Panc1 (cell line): Measurements from ENCODE around the gene CUEDC2. TPM values are rescaled to one million over a fixed set of nuclear protein-coding genes. Genes with fewer than 3 reads are reported as not detected.

ENCODE experiments used
- ATAC-seq: fragments of 200-7000 bp; cut with Tn5 transposase; 2 replicates; pipeline ENCODE4 v1.9.1; 2020; ENCODE audit warnings: mild to moderate bottlenecking, moderate library complexity
- Bru-seq: library from RNA; stranded (reverse); fragments of 400-500 nt; gene quantifications from one replicate; lab custom pipeline; 2021; lab: Mats Ljungman, UMichigan
- BruChase-seq, 2 experiments: library from RNA; stranded (reverse); fragments of 400-500 nt; gene quantifications; one replicate each; lab custom pipeline; 2021; lab: Mats Ljungman, UMichigan
- BruUV-seq: library from RNA; stranded (reverse); fragments of 400-500 nt; replicated peaks from 2 replicates; lab custom pipeline; 2021; lab: Mats Ljungman, UMichigan
- CTCF ChIA-PET: fragments of 300-600 bp; sonication (Branson Sonifier 250); formaldehyde crosslinking; loops from one replicate; lab custom pipeline; 2022; ENCODE audit warnings: antibody characterized with exemption; lab: Charles Lee
- POLR2A ChIA-PET: fragments of 300-600 bp; sonication (Branson Sonifier 250); formaldehyde crosslinking; loops from one replicate; lab custom pipeline; 2022; ENCODE audit warnings: antibody characterized with exemption; lab: Charles Lee
- DNase-seq: peaks from one replicate; pipeline ENCODE4 v3.0.0-alpha.2; 2010; ENCODE audit warnings: low read depth, low spot score
- H3K27ac ChIP-seq: 2 replicates; pipeline ENCODE4 v1.5.1; 2011; ENCODE audit warnings: mild to moderate bottlenecking, low read length, inconsistent platforms
- H3K27me3 ChIP-seq: fragments of 200-500 bp; sonication (Bioruptor generic); 2 replicates; pipeline ENCODE4 v1.6.0; 2014; ENCODE audit warnings: low read length, inconsistent platforms; ENCODE audit not compliant: control insufficient read depth, insufficient read depth
- H3K36me3 ChIP-seq: fragments of 200-500 bp; sonication (Bioruptor generic); 2 replicates; pipeline ENCODE4 v1.5.1; 2014; ENCODE audit warnings: inconsistent platforms, mild to moderate bottlenecking, low read length, moderate library complexity; ENCODE audit not compliant: control insufficient read depth, insufficient read depth
- H3K4me1 ChIP-seq: 2 replicates; pipeline ENCODE4 v1.5.1; 2011; ENCODE audit warnings: inconsistent platforms, mild to moderate bottlenecking, low read length, moderate library complexity; ENCODE audit not compliant: control insufficient read depth, insufficient read depth
- H3K4me3 ChIP-seq, 2 experiments: 2 replicates each; pipeline ENCODE4 v1.5.1; 2011 to 2012; ENCODE audit warnings: low read depth in 2 of 2, low read length in 2 of 2, mild to moderate bottlenecking in 2 of 2, inconsistent platforms in 1 of 2, moderate library complexity in 1 of 2
- H3K9me3 ChIP-seq: fragments of 200-500 bp; sonication (Bioruptor generic); 2 replicates; pipeline ENCODE4 v1.5.1; 2014; ENCODE audit warnings: low read depth, mild to moderate bottlenecking, inconsistent platforms, low read length, moderate library complexity; ENCODE audit not compliant: control insufficient read depth, insufficient read depth
- CTCF ChIP-seq: fragments of 450-650 bp; IDR thresholded peaks from 2 replicates; pipeline ENCODE4 v1.5.1; 2017; ENCODE audit warnings: mild to moderate bottlenecking
- POLR2AphosphoS5 ChIP-seq: IDR thresholded peaks from 2 replicates; pipeline ENCODE4 v1.6.1; 2012; ENCODE audit warnings: mild to moderate bottlenecking, low read depth, low read length, moderate library complexity
- REST ChIP-seq, 2 experiments: IDR thresholded peaks; 2 replicates each; pipeline ENCODE4 v1.6.1; 2011 to 2012; ENCODE audit warnings: low read depth in 2 of 2, control low read depth in 1 of 2, low read length in 1 of 2, mild to moderate bottlenecking in 1 of 2, moderate library complexity in 1 of 2; ENCODE audit not compliant: insufficient read depth in 1 of 2
- SIN3A ChIP-seq: IDR thresholded peaks from 2 replicates; pipeline ENCODE4 v1.6.1; 2012; ENCODE audit warnings: low read depth, mild to moderate bottlenecking, low read length, moderate library complexity, borderline replicate concordance; ENCODE audit not compliant: insufficient read depth
- TCF7L2 ChIP-seq: IDR thresholded peaks from 2 replicates; pipeline ENCODE4 v1.6.1; 2011; ENCODE audit warnings: mild to moderate bottlenecking, low read depth, low read length, inconsistent platforms
- in situ Hi-C: cut with HindIII; loops from 2 replicates; pipeline ENCODE4 v1.10.0; 2016; ENCODE audit warnings: low sequenced_read_pairs, low pct_unique_long_range_greater_than_20kb
- intact Hi-C: fragments of 100-400 bp; cut with micrococcal nuclease; formaldehyde crosslinking; loops from one replicate; pipeline ENCODE4 v1.10.0; 2022; ENCODE audit not compliant: unreplicated experiment
- long read RNA-seq: library from polyadenylated mRNA; unstranded; transcript quantifications from one replicate; pipeline ENCODE4 v2.0.0, GENCODE V29; 2021; ENCODE audit not compliant: unreplicated experiment
- polyA plus RNA-seq: library from polyadenylated mRNA; unstranded; fragments of >200 nt; gene quantifications from one replicate; pipeline ENCODE4 v1.2.1, GENCODE V29; 2012; ENCODE audit warnings: missing spikeins; ENCODE audit not compliant: insufficient read length
- total RNA-seq: library from RNA; stranded (reverse); gene quantifications from one replicate; pipeline ENCODE4 v1.2.1, GENCODE V29; 2021; ENCODE audit not compliant: unreplicated experiment

The CUEDC2 gene
- total RNA-seq (79.3 TPM), Bru-seq, nascent RNA (percentile 70 among the genes with signal in this experiment), BruChase-seq, experiment 1, labeled RNA remaining after a 2-hour chase (percentile 78 among the genes with signal in this experiment), BruChase-seq, experiment 2, labeled RNA remaining after a 6-hour chase (percentile 78 among the genes with signal in this experiment)
- 128 TPM for polyA plus RNA-seq
- long read RNA-seq, transcript CUEDC2-201 (9 exons, 1,191 nt): major isoform, 99 of 142 reads
- long read RNA-seq, partial matches to known transcripts: 18 of 142 reads
- long read RNA-seq, other reads (novel, unspliced or antisense): 24 of 142 reads

GRCh38 chr10:102432162-102432950 lies at the start of gene CUEDC2:
Gene CUEDC2, minus strand, starts transcription at chr10:102432574. Its CDS starts 7,386 bp downstream, at chr10:102425188.
- TF ChIP-seq TCF7L2 (peak; percentile 100), POLR2AphosphoS5 (peak; percentile 92), REST (IDR thresholded peaks at IDR 0.05; ENCODE audit: insufficient read depth in 1 of 2, low read depth in 2 of 2, low read length in 1 of 2) (peak in 1 of 2 experiments; percentile 68; a peak in 1 of 4 replicates), SIN3A (peak; percentile 83; the same call in 1 of the 2 replicates), CTCF (no peak)
- peak within 1 kb of the TSS; percentile 97 for H3K27ac ChIP-seq
- in situ Hi-C loops: no loop called here

GRCh38 chr10:102480396-102480795 lies 48.0 kb upstream of the CUEDC2 start:
- intact Hi-C loops (no loop called here), in situ Hi-C loops (no loop called here)
- DNase-seq (no peak), ATAC-seq (no peak)
- H3K36me3 ChIP-seq: peaks cover 17% of the 10 kb centered on the region; the same call in 1 of the 2 replicates
- H3K27me3 ChIP-seq: no peaks in the 10 kb centered on the region
- no peaks in the 10 kb centered on the region for H3K4me1 ChIP-seq
- no peak for TF ChIP-seq SIN3A
- TF ChIP-seq REST (IDR thresholded peaks at IDR 0.05; ENCODE audit: insufficient read depth in 1 of 2, low read depth in 2 of 2, low read length in 1 of 2): no peak
- no peak for TF ChIP-seq POLR2AphosphoS5
- TF ChIP-seq TCF7L2: no peak
- no peak overlapping the region for H3K27ac ChIP-seq
- CTCF ChIA-PET: interaction anchor here (2.1 kb wide), 1 partner anchor 103 kb away, joined by 11 read pairs; no protein-coding TSS in a partner anchor
- no peak overlapping the region for H3K4me3 ChIP-seq
- no TSS peak for BruUV-seq
- POLR2A ChIA-PET: no interaction called here
- H3K9me3 ChIP-seq: no peaks in the 10 kb centered on the region

More at GRCh38 chr10:102432162-102432950, at the start of gene CUEDC2:
- peak; percentile 80 for DNase-seq
- Histone ChIP-seq H3K4me3 (peak within 1 kb of the TSS; percentile 88 to 98), H3K27me3 (no peaks in the 10 kb centered on the region), H3K36me3 (no peaks in the 10 kb centered on the region; the same call in 1 of the 2 replicates), H3K4me1 (peaks cover 14% of the 10 kb centered on the region), H3K9me3 (no peaks in the 10 kb centered on the region)
- peak; percentile 96 for ATAC-seq
- CTCF ChIA-PET: interaction anchor here (0.6 to 1.4 kb wide), 6 partner anchors 10 to 263 kb away, joined by 3 to 7 read pairs (median 5); no protein-coding TSS in a partner anchor
- POLR2A ChIA-PET: interaction anchor here (0.5 to 0.7 kb wide), 5 partner anchors 10 to 1333 kb away, joined by 3 to 7 read pairs (median 5); no protein-coding TSS in a partner anchor
- intact Hi-C loops: loop anchor here (5.0 kb wide), 1 partner anchor 45 kb away; no protein-coding TSS in a partner anchor
- BruUV-seq: no TSS peak
